HG02938 (cell line): ENCODE results near the gene OGFOD2.

Source experiments
- ATAC-seq: cut with Tn5 transposase; IDR thresholded peaks from one replicate; pipeline ENCODE4 v1.9.1; 2021; ENCODE audit warnings: mild to moderate bottlenecking, moderate library complexity; ENCODE audit not compliant: unreplicated experiment

OGFOD2 gene

GRCh38 chr12:122988036-122988435, 13.0 kb downstream of the OGFOD2 start:
- ATAC-seq: no peak

GRCh38 chr12:122988612-122989212, 13.7 kb downstream of the OGFOD2 start:
- ATAC-seq: no peak

- no peak for ATAC-seq
Measured at GRCh38 chr12:122989225-122989839, 14.3 kb downstream of the OGFOD2 start.

DNA sequence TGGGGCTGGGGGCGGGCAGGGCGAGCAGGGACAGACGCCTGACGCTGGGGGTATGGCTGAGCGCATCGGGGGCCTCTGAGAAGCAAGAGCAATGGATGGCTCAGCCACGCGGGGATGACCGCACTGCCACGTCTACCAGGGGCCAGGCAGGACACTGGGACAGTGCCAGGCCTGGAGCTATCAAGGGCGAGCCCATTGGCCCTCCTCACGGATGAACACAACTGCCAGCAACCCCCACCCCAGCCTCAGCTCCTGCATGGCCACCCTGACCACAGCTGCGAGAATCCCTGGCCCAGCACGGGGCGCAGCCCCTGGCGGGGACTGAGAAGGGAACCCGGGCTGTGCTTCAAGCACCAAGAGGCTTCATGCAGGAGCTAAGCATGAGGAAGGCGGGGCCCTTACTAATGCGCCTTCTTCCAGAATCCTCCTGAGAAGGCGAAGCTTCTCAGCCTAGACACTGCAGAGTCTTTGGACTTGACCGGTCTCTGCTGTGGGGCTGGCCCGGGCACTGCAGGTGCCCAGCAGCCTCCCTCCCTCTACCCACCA, 14.9 kb downstream of the OGFOD2 start:
- ATAC-seq: no peak

DNA sequence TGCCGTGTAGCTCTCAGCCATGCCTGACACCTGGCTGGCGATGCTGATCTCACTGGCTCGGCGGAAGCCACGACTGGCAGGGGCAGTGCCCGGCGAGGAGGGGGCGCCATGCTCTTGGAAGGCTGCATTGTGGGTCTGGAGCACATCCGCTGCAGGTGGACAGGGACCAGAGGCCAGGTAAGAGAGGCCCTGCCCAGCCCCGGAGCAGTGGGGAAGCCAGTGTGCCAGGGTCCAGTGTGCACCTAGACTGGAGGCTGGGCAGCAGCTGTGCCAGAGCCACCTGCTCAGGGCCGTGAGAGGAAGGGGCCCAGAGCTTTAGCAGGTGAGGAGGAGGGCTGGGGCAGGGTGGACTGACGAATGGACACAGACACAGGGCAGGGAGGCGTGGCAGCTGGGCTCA, 15.5 kb downstream of the OGFOD2 start:
- no peak for ATAC-seq

DNA sequence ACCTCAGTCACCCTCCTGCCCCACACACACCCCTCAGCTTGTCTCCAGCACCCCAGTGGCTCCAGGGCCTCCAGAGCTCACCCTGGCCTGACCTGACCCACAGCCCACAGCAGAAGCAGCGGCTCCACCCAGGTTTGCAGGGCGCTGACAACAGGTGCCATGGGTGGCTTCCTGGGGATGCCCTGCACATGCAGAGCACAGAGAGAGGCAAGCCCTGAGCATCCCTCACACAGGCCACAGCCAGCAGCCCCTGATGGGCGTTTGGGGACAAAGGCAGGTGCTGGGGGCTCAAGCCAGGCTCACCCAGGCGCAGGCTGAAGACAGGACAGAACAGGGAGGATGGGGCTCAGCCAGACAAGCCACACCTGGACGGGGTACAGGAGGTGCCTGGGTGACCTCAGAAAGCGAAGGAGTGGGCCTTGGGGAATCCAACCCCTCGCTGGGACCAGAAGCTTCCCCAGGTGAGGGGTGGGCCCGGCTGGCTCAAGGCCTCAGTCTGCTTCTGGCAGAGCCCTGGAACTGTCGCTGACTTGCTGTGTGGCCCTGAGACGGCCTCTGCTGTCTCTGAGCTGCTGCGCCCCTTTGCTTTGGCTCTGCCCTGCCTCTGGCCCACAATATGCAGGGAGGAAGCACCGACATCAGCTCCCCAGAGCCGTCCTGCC, 16.0 kb downstream of the OGFOD2 start:
- no peak for ATAC-seq

DNA sequence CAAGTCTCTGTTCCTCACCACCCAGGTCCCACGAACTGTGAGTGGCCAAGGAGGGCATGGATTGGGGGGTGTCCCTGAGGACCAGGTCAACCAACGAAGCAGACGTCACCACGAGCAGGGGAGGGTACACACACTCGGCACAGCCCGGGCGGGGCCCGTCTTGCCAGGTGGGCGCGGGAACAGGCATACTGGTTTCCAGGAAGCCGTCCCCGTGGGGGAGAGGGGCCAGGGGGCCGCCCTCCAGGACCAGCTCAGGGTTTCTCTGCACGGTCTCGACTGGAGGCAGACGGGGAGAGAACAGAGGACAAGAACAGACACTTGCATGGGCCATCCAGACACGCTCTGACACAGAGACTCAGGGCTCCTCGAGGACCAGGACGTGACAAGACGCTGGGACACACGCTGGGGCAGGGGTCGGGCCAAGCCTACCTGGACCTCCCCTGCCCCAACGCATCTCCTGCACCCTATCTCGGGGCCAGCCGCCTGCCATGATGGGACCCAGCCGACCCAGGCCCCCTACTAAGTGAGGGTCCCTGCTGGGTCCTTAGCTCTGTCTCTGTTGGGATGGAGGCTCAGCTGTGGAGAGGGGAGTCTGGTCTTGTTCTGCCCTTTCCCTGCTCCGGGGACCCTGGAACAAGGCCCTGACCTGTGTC, 16.7 kb downstream of the OGFOD2 start:
- ATAC-seq: no peak

DNA sequence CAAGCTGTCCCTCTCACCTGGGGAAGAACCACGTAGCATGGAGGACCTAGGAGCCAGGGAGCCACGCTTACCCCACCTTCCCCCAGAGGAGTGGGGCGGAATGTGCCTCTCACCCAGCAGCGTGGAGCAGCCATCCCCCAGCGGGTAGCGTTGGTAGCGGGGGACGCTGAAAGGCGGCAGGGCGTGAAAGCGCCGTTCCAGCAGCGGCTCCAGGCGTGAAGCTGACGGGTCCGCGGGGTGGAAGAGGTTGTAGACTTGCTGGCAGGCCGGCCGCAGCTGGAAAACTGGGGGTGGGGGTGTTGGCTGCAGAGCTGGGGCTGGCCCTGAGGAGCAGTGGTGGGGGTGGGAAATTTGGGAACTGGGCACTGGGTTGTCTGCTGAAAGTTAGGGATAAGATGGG, 17.3 kb downstream of the OGFOD2 start:
- no peak for ATAC-seq

- ATAC-seq: no peak
Measured at GRCh38 chr12:122994140-122994675, 19.2 kb downstream of the OGFOD2 start.

GRCh38 chr12:122994781-122995502, 19.9 kb downstream of the OGFOD2 start:
- ATAC-seq: no peak

GRCh38 chr12:122995503-122996187, 20.6 kb downstream of the OGFOD2 start:
- ATAC-seq: no peak

GRCh38 chr12:122996188-122996601, 21.2 kb downstream of the OGFOD2 start:
- ATAC-seq: no peak

DNA sequence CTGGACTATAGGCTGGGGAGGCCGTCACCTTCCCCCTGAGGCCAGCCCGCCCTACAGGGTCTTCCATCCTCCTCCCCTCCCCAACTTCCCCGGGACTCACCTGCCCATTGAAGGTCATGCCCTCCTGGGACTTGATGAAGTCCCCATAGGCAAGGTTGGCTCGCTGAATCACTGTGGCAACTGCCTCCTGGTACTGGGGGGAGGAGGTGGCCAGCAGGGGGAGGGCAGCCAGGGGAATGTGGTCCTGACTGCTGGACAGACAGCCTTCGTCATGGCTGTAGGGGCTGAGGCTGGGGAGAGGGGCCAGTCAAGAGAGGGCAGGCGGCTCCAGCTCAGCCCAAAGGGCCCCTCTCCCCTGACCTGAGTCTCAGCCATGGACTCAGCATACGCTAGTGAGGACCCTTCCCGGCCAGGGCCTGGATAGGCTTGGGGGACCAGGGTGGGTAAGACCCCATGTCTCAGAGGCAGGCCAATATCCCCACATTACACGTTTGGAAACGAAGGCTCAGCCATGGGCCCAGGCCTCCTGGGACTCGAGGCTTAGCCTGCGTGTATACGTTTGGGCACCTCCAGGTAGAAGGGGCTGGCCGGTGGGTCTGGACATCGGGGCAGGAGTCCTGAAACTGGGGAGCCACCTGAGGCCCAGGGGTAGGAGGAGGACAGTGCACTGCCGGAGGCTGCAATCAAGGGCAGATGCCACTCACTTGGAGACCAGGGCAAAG, 21.7 kb downstream of the OGFOD2 start:
- no peak for ATAC-seq

GRCh38 chr12:122997343-122998250, 22.6 kb downstream of the OGFOD2 start:
- ATAC-seq: no peak

GRCh38 chr12:122998316-122998715, 23.3 kb downstream of the OGFOD2 start:
- ATAC-seq: no peak

- ATAC-seq: no peak
Measured at GRCh38 chr12:122999196-122999946, 24.3 kb downstream of the OGFOD2 start.

DNA sequence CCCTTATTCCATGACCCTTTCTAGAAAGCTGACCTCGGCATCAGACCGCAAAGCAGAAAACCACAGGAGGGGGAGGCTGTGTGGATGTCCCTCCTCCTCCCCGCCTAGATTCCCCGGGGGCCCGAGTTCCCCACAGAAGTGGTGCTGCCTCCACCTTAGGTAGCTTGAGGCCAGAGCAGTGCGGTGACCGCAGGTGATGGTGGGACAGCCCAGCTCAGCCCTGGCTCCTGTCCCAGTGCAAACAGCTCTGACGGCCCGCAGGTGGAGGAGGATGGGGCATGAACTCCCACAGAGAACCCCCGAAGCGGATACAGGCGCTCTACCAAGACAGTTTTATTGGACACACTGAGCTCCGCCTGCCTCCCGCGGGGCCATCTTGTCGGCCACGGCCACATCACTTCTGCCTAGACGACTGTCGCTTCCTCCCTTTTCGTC, 25.0 kb downstream of the OGFOD2 start:
- no peak for ATAC-seq

DNA sequence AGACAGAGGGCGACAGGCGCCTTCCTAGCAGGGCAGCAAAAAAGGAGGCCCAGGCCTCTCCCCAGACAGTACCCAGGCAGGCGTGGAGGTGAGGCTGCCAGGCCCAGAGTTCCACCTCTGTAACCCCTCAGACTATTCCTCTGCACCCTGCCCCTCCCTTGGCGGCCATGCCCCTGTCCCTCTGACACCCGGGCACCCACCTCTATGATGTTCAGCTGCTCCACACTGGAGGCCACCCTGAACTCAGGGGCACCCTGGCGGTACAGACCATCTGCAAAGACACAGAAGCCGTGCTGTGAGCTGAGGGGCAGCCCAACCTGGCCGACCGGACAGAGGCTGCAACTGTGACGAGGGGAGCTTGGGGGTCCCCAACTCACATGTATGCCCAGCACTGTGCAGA, 25.5 kb downstream of the OGFOD2 start:
- ATAC-seq: no peak
